IPS DF 4.7 (cell line): ENCODE data around the gene MAPK11.
"Not testable (repeated sequence)": the region's sequence is repeated elsewhere in the genome, so short reads cannot be mapped to it uniquely, and the experiment has no call there.

Experiments
- DNase-seq: peaks from one replicate; pipeline ENCODE4 v3.0.0-alpha.2; 2013; ENCODE audit warnings: low spot score; ENCODE audit errors: extremely low read depth

Gene MAPK11

GRCh38 chr22:50278956-50279619, 8.9 kb upstream of the MAPK11 start:
- DNase-seq = no peak

GRCh38 chr22:50278461-50278860, 8.3 kb upstream of the MAPK11 start:
- DNase-seq = no peak

GRCh38 chr22:50277761-50278160, 7.6 kb upstream of the MAPK11 start:
- no peak for DNase-seq

- DNase-seq = no peak
Observed at GRCh38 chr22:50276143-50276542, 6.0 kb upstream of the MAPK11 start.

GRCh38 chr22:50275181-50276055, 5.2 kb upstream of the MAPK11 start:
- no peak for DNase-seq

- no peak for DNase-seq
Observed at GRCh38 chr22:50274771-50275170, 4.6 kb upstream of the MAPK11 start.

- DNase-seq = no peak
Observed at GRCh38 chr22:50274311-50274710, 4.1 kb upstream of the MAPK11 start.

GRCh38 chr22:50273781-50274180, 3.6 kb upstream of the MAPK11 start:
- not testable (repeated sequence) for DNase-seq

- DNase-seq = not testable (repeated sequence)
Observed at GRCh38 chr22:50273352-50273751, 3.2 kb upstream of the MAPK11 start.

GRCh38 chr22:50272044-50272802, 2.0 kb upstream of the MAPK11 start:
- DNase-seq = no peak

GRCh38 chr22:50271519-50271970, 1.4 kb upstream of the MAPK11 start:
- no peak for DNase-seq

- DNase-seq = no peak
Observed at GRCh38 chr22:50270666-50271394, 650 bp upstream of the MAPK11 start.

GRCh38 chr22:50269573-50269969, 609 bp downstream of the MAPK11 start:
- DNase-seq = no peak

- DNase-seq = no peak
Observed at GRCh38 chr22:50268655-50269113, 1.5 kb downstream of the MAPK11 start.

- DNase-seq = no peak
Observed at GRCh38 chr22:50267591-50268390, 2.4 kb downstream of the MAPK11 start.

GRCh38 chr22:50266994-50267393, 3.2 kb downstream of the MAPK11 start:
- no peak for DNase-seq

GRCh38 chr22:50264946-50265669, 5.1 kb downstream of the MAPK11 start:
- no peak for DNase-seq

GRCh38 chr22:50264104-50264745, 6.0 kb downstream of the MAPK11 start:
- no peak for DNase-seq

- DNase-seq = no peak
Observed at GRCh38 chr22:50262973-50263617, 7.1 kb downstream of the MAPK11 start.
